GM20000 (cell line): ENCODE data around the gene HMGXB4.

Source experiments
- DNase-seq: peaks from one replicate; pipeline ENCODE4 v3.0.0; 2012; ENCODE audit warnings: low spot score
- CTCF ChIP-seq: IDR thresholded peaks from 2 replicates; pipeline ENCODE4 v1.5.1; 2012; ENCODE audit warnings: mild to moderate bottlenecking, control low read depth; ENCODE audit errors: extremely low read depth, missing control alignments

HMGXB4 gene, protein sequence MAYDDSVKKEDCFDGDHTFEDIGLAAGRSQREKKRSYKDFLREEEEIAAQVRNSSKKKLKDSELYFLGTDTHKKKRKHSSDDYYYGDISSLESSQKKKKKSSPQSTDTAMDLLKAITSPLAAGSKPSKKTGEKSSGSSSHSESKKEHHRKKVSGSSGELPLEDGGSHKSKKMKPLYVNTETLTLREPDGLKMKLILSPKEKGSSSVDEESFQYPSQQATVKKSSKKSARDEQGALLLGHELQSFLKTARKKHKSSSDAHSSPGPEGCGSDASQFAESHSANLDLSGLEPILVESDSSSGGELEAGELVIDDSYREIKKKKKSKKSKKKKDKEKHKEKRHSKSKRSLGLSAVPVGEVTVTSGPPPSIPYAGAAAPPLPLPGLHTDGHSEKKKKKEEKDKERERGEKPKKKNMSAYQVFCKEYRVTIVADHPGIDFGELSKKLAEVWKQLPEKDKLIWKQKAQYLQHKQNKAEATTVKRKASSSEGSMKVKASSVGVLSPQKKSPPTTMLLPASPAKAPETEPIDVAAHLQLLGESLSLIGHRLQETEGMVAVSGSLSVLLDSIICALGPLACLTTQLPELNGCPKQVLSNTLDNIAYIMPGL

DNA sequence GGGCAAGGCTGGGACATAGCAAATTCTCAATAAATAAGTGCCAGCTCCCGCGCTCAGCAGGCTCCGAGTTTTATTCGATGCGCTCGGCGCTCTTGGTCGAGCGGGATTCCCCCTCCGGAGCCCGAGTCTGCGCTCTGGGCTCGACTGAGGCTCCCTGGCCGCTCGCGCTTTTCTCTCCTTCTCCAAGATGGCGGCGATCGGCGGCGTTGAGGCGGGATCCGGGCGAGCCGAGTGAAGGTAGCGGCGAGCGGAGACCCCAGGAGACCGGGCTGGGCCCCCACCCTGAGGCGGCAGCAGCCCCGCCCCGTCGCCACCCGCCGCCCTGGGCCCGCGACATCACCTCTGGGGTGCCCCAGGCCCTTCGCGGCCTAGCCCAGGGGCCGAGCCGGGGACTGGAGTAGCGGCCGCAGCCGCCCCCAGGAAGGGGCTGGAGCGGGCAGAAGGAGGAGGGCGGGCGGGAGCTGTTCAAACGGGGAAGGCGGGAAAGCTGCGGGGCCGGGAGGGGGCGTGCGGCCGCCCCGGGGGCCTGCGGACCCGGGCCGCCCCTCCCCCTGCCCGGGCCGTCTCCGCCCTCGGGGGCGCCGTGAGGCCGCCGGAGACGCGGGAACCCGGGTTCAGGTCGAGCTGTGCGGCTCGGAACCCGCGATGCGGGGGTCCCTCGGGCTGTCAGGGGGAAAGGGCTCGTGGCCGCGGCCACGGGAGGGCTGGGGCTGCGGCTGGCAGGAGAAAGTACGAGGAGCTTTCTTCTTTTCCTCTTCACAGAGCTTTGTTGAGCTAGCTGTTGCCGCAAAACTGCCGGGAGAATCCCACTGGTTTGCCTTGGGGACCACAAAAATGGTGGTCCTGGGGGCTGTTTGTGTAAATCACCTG lies at the start of gene HMGXB4:
TSS of gene HMGXB4 (plus strand) at position 173 of the 870 bp plus-strand sequence. CDS start 4,898 bp downstream, outside the sequence.
- peak; percentile 94 for DNase-seq
- TF ChIP-seq CTCF = peak; percentile 20

GRCh38 chr22:35208003-35208402 lies 49.3 kb upstream of the HMGXB4 start:
- TF ChIP-seq CTCF = no peak
- DNase-seq = no peak

GRCh38 chr22:35209203-35209602 lies 48.1 kb upstream of the HMGXB4 start:
- TF ChIP-seq CTCF = no peak
- no peak for DNase-seq

DNA sequence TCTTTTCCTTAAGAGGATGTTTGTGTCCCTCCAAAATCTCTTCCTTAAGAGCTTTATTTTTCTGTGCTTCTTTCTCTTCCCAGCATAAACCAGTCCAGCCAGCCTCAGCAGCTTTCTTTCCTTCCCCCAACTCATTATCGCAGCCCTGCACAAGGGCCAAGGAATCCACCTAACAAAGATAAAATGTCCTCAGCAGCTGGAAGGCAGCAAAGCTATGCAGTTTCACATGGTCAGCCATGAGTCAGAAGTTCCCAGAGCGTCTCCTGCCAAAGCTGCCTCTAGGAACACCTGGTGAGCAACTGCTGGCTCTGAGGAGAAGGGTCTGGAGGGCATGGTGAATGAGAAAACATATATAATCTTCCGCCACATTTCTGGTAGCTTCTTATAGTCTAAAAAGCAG lies 45.3 kb upstream of the HMGXB4 start:
- no peak for TF ChIP-seq CTCF
- DNase-seq = no peak

DNA sequence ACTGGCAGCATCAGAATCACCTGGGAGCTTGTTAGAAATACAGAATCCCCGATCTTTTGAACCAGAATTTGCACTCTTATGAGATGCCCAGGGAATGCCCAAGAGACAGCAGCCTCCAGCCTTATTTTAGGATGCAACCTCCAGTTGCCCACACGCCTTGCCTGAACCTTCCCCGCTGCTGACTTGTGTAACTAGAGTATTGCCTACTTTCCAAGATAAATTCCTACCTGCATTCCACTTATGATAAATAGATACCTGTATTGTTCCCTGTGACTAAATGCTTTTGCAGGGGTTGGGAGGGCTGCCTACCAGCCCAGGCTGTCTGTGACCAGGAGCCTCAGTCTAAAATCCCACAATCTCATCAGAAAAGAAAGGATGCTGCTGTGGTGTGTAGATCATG lies 44.3 kb upstream of the HMGXB4 start:
- TF ChIP-seq CTCF = no peak
- no peak for DNase-seq

GRCh38 chr22:35214968-35215367 lies 42.3 kb upstream of the HMGXB4 start:
- no peak for DNase-seq
- TF ChIP-seq CTCF = no peak
